ENCODE measurements around the gene ITPKC.

The ITPKC gene

DNA sequence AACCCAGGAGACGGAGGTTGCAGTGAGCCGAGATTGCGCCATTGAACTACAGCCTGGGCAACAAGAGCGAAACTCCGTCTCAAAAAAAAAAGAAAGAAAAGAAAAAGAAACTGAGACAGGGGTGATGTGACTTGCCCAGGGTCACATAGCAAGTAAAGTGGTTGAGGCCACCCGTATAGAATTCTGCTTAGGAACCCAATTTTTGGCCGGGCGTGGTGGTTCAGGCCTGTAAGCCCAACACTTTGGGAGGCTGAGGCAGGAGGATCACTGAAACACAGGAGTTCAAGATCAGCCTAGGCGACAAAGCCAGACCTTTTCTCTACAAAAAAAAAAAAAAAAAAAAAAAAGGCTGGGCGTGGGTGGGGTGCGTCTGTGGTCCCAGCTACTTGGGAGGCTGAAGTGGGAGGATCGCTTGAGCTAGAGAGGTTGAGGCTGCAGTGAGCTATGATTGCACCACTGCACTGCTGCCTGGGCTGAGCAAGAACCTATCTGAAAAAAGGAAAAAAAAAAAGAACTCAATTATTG is 35.4 kb downstream of the ITPKC start:
- CTCF ChIA-PET: interaction anchor here (1.4 to 1.6 kb wide), 2 partner anchors 55 to 89 kb away, joined by 3 to 4 read pairs; no protein-coding TSS in a partner anchor
- POLR2A ChIA-PET: interaction anchor here (0.5 kb wide), 1 partner anchor 25 kb away, joined by 3 read pairs; the partner anchor contains the start of gene RAB4B
- TF ChIP-seq, protein P1, sequence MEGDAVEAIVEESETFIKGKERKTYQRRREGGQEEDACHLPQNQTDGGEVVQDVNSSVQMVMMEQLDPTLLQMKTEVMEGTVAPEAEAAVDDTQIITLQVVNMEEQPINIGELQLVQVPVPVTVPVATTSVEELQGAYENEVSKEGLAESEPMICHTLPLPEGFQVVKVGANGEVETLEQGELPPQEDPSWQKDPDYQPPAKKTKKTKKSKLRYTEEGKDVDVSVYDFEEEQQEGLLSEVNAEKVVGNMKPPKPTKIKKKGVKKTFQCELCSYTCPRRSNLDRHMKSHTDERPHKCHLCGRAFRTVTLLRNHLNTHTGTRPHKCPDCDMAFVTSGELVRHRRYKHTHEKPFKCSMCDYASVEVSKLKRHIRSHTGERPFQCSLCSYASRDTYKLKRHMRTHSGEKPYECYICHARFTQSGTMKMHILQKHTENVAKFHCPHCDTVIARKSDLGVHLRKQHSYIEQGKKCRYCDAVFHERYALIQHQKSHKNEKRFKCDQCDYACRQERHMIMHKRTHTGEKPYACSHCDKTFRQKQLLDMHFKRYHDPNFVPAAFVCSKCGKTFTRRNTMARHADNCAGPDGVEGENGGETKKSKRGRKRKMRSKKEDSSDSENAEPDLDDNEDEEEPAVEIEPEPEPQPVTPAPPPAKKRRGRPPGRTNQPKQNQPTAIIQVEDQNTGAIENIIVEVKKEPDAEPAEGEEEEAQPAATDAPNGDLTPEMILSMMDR (IDR thresholded peaks at IDR 0.05; ENCODE audit: insufficient read depth, low read length, missing control alignments): no peak

DNA sequence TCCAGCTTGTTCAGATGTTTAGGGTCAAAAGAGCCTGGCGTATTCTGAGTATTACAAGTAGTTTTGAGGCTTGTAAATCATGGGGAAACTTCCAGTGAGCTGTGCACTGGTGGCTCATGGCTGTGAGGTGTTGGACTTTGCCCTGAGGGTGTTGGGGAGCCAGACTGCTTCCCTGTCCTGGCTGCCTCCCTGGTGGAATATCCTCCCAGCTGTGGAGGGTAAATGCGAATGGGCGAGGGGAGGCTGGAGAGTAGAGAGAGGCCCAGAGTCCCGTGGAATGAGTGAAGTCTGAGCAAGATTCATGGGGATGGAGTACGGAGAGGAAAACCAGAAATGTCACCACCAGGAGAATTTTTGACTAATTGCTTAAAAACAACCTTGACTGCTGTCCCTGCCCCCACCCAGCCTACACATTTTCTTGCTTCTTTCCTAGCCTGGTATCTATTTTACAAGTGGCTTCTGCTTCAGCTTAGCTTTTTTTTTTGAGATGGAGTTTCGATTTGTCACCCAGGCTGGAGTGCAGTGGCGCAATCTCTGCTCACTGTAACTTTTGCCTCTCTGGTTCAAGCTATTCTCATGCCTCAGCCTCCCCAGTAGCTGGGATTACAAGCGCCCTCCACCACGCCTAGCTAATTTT is 37.8 kb downstream of the ITPKC start:
- DNase-seq (ENCODE audit: low read depth, low spot score): no peak
- TF ChIP-seq, protein P1 (IDR thresholded peaks at IDR 0.05; ENCODE audit: insufficient read depth, low read length, missing control alignments): no peak
- CTCF ChIA-PET: interaction anchor here (1.0 to 1.7 kb wide), 4 partner anchors 23 to 92 kb away, joined by 3 read pairs; no protein-coding TSS in a partner anchor
- POLR2A ChIA-PET: interaction anchor here (0.6 kb wide), 1 partner anchor 48 kb away, joined by 3 read pairs; no protein-coding TSS in a partner anchor
- no peak overlapping the region for H3K4me3 ChIP-seq (ENCODE audit: low read depth, low read length)

More for the DNA sequence above, 35.4 kb downstream of the ITPKC start:
- H3K4me3 ChIP-seq (ENCODE audit: low read depth, low read length): peak overlapping the region; percentile 97
- DNase-seq (ENCODE audit: low read depth, low spot score): no peak

DNA sequence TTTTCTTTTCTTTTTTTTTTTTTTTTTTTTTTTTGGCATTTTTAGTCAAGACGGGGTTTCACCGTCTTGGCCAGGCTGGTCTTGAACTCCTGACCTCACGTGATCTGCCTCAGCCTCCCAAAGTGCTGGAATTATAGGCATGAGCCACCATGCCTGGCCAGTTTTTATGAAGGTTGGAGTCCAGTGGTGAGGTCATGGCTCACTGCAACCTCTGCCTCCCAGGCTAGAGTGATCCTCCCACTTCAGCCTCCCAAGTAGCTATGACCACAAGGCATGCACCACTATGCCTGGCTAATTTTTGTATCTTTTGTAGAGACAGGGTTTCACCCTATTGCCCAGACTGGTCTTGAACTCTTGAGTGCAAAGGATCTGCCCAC is 38.3 kb downstream of the ITPKC start:
- CTCF ChIA-PET: interaction anchor here (1.0 to 1.7 kb wide), 3 partner anchors 51 to 93 kb away, joined by 3 read pairs; no protein-coding TSS in a partner anchor
- POLR2A ChIA-PET: no interaction called here
- no peak overlapping the region for H3K4me3 ChIP-seq (ENCODE audit: low read depth, low read length)
- TF ChIP-seq, protein P1 (IDR thresholded peaks at IDR 0.05; ENCODE audit: insufficient read depth, low read length, missing control alignments): no peak
- no peak for DNase-seq (ENCODE audit: low read depth, low spot score)

DNA sequence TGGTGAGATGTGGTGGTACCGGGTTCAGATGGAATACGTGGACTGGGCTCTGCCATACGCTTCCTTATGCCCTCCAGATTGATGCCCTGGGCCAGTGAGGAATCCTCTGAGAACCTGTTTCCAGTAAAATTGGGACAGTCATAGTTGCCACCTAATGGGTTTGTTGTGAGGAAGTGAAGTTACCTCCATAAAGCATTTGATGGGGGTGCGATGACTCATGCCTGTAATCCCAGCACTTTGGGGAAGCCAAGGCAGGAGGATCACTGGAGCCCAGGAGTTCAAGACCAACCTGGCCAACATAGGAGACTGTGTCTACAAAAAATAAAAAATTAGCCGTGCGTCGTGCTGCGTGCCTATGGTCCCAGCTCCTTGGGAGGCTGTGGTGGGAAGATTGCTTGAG is 38.9 kb downstream of the ITPKC start:
- CTCF ChIA-PET: interaction anchor here (1.7 kb wide), 1 partner anchor 93 kb away, joined by 3 read pairs; no protein-coding TSS in a partner anchor
- TF ChIP-seq, protein P1 (IDR thresholded peaks at IDR 0.05; ENCODE audit: insufficient read depth, low read length, missing control alignments): no peak
- no peak for DNase-seq (ENCODE audit: low read depth, low spot score)
- H3K4me3 ChIP-seq (ENCODE audit: low read depth, low read length): no peak overlapping the region
- POLR2A ChIA-PET: no interaction called here

DNA sequence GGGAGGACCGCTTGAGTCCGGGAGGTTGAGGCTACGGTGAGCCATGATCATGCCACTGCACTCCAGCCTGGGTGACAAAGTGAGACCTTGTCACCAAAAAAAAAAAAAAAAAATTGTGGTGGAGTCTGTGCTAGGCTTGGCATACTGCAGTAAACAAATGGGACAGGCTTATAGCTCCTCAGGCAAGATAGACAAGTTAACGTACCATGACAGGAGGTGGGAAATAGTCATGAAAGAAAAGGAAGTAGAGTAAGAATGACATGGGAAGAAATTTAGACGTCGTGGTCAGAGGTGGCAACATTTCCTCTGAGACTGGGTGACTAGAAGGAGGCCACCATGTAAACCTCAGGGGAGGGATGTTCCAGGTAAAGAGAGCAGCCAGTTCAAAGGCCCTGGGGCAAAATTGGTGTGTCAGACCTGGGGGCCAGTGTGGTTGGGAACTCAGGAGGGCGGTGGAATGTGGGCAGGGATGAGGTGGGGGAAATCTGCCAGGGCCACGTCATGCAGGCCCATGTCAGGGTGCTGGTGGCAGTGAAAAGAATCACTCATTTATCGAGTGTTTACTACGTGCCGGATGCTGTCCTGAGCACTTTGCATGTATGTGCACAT is 39.7 kb downstream of the ITPKC start:
- TF ChIP-seq, protein P1 (IDR thresholded peaks at IDR 0.05; ENCODE audit: insufficient read depth, low read length, missing control alignments): no peak
- CTCF ChIA-PET: interaction anchor here (0.7 kb wide), 1 partner anchor 51 kb away, joined by 3 read pairs; no protein-coding TSS in a partner anchor
- H3K4me3 ChIP-seq (ENCODE audit: low read depth, low read length): no peak overlapping the region
- DNase-seq (ENCODE audit: low read depth, low spot score): no peak
- POLR2A ChIA-PET: interaction anchor here (1.2 kb wide), 1 partner anchor 21 kb away, joined by 5 read pairs; the partner anchor contains the start of gene RAB4B

DNA sequence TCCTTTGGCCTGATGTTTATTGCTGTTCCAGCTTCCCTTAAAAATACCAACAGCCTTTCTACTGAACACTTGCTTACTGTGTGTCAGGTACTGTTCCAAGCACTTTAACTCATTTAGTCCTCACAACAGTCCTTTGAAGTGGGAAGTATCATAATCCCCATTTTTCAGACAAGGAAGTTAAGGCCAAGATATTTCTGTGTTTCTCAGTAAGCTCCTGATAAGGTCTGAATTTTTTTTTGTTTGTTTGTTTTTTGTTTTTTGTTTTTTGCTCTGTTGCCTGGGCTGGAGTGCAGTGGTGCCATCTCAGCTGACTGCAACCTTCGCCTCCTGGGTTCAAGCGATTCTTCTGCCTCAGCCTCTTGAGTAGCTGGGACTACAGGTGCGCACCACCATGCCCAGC is 41.6 kb downstream of the ITPKC start:
- ChIA-PET CTCF (interaction anchor here (1.2 to 2.1 kb wide), 2 partner anchors 16 to 124 kb away, joined by 3 to 6 read pairs; no protein-coding TSS in a partner anchor), POLR2A (interaction anchor here (1.2 kb wide), 2 partner anchors 13 to 19 kb away, joined by 3 to 5 read pairs; partner anchors contain the start of gene RAB4B)
- H3K4me3 ChIP-seq (ENCODE audit: low read depth, low read length): no peak overlapping the region
- DNase-seq (ENCODE audit: low read depth, low spot score): no peak
- TF ChIP-seq, protein P1 (IDR thresholded peaks at IDR 0.05; ENCODE audit: insufficient read depth, low read length, missing control alignments): no peak
